HL-60 (cell line): ENCODE data around the gene ITGA4.

Experiments
- DNase-seq, 2 experiments: peaks; one replicate each; pipeline ENCODE4 v3.0.0-alpha.2; 2010 to 2020; ENCODE audit warnings: low read depth in 1 of 2, low spot score in 1 of 2
- H3K27ac ChIP-seq: fragments of 250-450 bp; sonication (Bioruptor Pico); replicated peaks from 2 replicates; pipeline ENCODE4 v1.5.1; 2020; ENCODE audit warnings: mild to moderate bottlenecking, moderate library complexity
- H3K27me3 ChIP-seq: fragments of 250-450 bp; sonication (Bioruptor Pico); 2 replicates; pipeline ENCODE4 v1.5.1; 2021; ENCODE audit warnings: mild to moderate bottlenecking, moderate library complexity; ENCODE audit not compliant: insufficient read depth, poor library complexity, severe bottlenecking
- H3K4me3 ChIP-seq: replicated peaks from 2 replicates; pipeline ENCODE4 v1.5.1; 2011; ENCODE audit warnings: mild to moderate bottlenecking, control low read depth, low read length; ENCODE audit not compliant: insufficient read depth
- GABPA ChIP-seq: IDR thresholded peaks from 2 replicates; pipeline ENCODE4 v1.6.1; 2012; ENCODE audit warnings: low read depth
- POLR2AphosphoS5 ChIP-seq: IDR thresholded peaks from 2 replicates; pipeline ENCODE4 v1.6.1; 2012; ENCODE audit warnings: low read depth
- SPI1 ChIP-seq: IDR thresholded peaks from 2 replicates; pipeline ENCODE4 v1.6.1; 2012; ENCODE audit warnings: low read depth, mild to moderate bottlenecking, borderline replicate concordance
- TF ChIP-seq, protein P1 (sequence below): IDR thresholded peaks from one replicate; pipeline ENCODE4 v1.5.1; 2011; ENCODE audit warnings: low read length, control low read depth, inconsistent platforms; ENCODE audit not compliant: insufficient read depth
- TF ChIP-seq, protein P2 (sequence below): IDR thresholded peaks from 2 replicates; pipeline ENCODE4 v1.6.1; 2012; ENCODE audit warnings: low read depth; ENCODE audit not compliant: insufficient replicate concordance

ITGA4 gene

DNA sequence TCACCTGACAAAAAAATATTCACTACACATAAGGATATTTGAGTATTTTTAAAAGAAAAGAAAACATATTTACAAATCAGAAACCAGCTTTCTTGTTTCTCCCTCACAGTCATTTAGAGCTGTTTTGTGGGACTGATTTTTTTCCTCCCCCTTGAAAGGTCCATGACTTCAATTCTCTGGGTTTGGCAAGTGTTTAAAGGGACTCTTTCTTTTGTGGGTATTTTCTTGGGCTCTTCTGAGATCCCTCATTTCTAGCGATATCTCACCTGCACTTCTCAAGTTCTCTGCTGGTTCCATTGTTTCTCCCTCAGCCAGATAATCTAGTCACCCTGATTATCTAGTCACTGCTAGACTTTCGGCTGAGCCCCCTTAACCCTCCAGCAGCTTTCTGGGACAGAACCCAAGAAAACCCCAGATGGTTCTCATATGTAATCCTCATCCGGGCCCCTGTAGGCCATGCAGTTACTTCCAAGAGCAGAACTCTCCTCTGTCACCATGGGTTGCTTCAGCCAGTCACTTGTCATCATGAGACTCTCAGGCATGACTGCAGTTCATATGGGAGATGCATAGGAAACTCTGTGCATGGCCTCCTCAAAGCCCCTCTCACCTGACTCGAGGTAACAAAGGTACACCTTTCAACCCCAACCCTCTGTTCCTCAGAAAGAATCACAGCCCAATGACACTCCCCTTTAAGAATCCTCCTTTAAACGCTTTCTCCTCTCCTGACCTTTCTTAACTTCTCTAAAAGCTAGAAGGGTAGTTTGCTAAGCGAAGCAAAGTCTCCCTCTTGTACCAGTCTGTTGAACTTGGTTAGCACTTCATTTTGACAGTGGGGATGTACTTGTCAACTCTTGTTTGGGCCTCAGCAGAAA is 36.7 kb upstream of the ITGA4 start:
- H3K27ac ChIP-seq: peak overlapping the region; percentile 65; the same call in 1 of the 2 replicates
- peak in 1 of 2 experiments; percentile 4 for DNase-seq
- H3K4me3 ChIP-seq: no peak overlapping the region
- no peaks in the 10 kb centered on the region for H3K27me3 ChIP-seq
- TF ChIP-seq, protein P1, sequence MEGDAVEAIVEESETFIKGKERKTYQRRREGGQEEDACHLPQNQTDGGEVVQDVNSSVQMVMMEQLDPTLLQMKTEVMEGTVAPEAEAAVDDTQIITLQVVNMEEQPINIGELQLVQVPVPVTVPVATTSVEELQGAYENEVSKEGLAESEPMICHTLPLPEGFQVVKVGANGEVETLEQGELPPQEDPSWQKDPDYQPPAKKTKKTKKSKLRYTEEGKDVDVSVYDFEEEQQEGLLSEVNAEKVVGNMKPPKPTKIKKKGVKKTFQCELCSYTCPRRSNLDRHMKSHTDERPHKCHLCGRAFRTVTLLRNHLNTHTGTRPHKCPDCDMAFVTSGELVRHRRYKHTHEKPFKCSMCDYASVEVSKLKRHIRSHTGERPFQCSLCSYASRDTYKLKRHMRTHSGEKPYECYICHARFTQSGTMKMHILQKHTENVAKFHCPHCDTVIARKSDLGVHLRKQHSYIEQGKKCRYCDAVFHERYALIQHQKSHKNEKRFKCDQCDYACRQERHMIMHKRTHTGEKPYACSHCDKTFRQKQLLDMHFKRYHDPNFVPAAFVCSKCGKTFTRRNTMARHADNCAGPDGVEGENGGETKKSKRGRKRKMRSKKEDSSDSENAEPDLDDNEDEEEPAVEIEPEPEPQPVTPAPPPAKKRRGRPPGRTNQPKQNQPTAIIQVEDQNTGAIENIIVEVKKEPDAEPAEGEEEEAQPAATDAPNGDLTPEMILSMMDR: no peak
- TF ChIP-seq SPI1 (no peak), GABPA (no peak), POLR2AphosphoS5 (no peak)
- TF ChIP-seq, protein P2, sequence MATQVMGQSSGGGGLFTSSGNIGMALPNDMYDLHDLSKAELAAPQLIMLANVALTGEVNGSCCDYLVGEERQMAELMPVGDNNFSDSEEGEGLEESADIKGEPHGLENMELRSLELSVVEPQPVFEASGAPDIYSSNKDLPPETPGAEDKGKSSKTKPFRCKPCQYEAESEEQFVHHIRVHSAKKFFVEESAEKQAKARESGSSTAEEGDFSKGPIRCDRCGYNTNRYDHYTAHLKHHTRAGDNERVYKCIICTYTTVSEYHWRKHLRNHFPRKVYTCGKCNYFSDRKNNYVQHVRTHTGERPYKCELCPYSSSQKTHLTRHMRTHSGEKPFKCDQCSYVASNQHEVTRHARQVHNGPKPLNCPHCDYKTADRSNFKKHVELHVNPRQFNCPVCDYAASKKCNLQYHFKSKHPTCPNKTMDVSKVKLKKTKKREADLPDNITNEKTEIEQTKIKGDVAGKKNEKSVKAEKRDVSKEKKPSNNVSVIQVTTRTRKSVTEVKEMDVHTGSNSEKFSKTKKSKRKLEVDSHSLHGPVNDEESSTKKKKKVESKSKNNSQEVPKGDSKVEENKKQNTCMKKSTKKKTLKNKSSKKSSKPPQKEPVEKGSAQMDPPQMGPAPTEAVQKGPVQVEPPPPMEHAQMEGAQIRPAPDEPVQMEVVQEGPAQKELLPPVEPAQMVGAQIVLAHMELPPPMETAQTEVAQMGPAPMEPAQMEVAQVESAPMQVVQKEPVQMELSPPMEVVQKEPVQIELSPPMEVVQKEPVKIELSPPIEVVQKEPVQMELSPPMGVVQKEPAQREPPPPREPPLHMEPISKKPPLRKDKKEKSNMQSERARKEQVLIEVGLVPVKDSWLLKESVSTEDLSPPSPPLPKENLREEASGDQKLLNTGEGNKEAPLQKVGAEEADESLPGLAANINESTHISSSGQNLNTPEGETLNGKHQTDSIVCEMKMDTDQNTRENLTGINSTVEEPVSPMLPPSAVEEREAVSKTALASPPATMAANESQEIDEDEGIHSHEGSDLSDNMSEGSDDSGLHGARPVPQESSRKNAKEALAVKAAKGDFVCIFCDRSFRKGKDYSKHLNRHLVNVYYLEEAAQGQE: no peak

DNA sequence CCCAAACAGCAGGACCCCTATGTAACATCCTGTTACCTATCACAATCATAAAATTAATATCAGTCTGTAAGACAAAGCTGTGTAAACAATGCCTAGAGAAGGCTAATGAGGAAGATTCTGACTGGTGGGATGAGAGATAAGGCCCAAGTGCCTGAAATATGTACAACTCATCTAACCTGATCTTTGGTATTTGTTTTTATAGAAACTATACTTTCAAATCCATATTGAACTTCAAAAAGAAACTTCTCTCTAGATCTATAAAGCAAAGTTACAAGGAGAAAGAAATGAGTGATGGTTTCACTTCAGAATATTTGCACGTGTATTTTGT is 36.1 kb upstream of the ITGA4 start:
- H3K27ac ChIP-seq: no peak overlapping the region; the same call in 1 of the 2 replicates

DNA sequence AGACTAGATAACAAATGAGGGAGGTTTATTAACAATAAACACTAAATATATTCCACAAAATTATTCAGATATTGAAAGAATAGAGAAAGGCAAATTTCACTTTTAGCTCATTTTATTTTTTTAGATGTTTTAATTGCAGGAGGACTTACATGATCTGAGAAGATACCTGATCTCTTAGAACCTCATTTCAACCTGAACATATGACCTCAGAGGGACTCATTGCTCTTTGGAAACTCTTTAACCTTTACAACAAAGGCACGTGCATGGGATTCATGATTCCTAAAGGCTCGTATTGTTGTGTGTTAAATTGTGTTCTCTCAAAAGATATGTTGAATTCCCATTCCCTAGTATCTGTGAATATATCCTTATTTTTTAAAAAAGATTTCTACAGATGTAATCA is 35.7 kb upstream of the ITGA4 start:
- no peak for TF ChIP-seq SPI1
- TF ChIP-seq, protein P2: no peak
- TF ChIP-seq, protein P1: no peak
- no peak for TF ChIP-seq POLR2AphosphoS5
- TF ChIP-seq GABPA: no peak
- DNase-seq: no peak
- H3K27ac ChIP-seq: no peak overlapping the region
- no peak overlapping the region for H3K4me3 ChIP-seq
- H3K27me3 ChIP-seq: no peaks in the 10 kb centered on the region

More for the DNA sequence above, 36.1 kb upstream of the ITGA4 start:
- Histone ChIP-seq H3K4me3 (no peak overlapping the region), H3K27me3 (no peaks in the 10 kb centered on the region)
- no peak for DNase-seq
- TF ChIP-seq POLR2AphosphoS5 (no peak), GABPA (no peak), SPI1 (no peak)
- TF ChIP-seq, protein P1: no peak
- TF ChIP-seq, protein P2: no peak
